ENCODE data around the gene FAM120B.

- TF ChIP-seq, protein P1, sequence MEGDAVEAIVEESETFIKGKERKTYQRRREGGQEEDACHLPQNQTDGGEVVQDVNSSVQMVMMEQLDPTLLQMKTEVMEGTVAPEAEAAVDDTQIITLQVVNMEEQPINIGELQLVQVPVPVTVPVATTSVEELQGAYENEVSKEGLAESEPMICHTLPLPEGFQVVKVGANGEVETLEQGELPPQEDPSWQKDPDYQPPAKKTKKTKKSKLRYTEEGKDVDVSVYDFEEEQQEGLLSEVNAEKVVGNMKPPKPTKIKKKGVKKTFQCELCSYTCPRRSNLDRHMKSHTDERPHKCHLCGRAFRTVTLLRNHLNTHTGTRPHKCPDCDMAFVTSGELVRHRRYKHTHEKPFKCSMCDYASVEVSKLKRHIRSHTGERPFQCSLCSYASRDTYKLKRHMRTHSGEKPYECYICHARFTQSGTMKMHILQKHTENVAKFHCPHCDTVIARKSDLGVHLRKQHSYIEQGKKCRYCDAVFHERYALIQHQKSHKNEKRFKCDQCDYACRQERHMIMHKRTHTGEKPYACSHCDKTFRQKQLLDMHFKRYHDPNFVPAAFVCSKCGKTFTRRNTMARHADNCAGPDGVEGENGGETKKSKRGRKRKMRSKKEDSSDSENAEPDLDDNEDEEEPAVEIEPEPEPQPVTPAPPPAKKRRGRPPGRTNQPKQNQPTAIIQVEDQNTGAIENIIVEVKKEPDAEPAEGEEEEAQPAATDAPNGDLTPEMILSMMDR (IDR thresholded peaks at IDR 0.05; ENCODE audit: insufficient read depth, low read length): no peak
- no peak for TF ChIP-seq POLR2AphosphoS5 (IDR thresholded peaks at IDR 0.05; ENCODE audit: low read depth)
Measured at GRCh38 chr6:170440437-170440836, 133.9 kb downstream of the FAM120B start.

Measured in HL-60 (cell line).